Activated CD4-positive, alpha-beta T cell treated with anti-CD3 and anti-CD28 coated beads for 36 hours (primary cell): ENCODE measurements around the gene MMD. TPM values are rescaled to one million over a fixed set of nuclear protein-coding genes. Genes with fewer than 3 reads are reported as not detected.
A peak's percentile ranks its signal among the peaks of the same experiment; 100 is the strongest.
"Not testable (repeated sequence)": the region's sequence is repeated elsewhere in the genome, so short reads cannot be mapped to it uniquely, and the experiment has no call there.

Source experiments
- ATAC-seq: fragments of 200-7000 bp; cut with Tn5 transposase; one replicate; pipeline ENCODE4 v1.10.0; 2021; ENCODE audit warnings: mild to moderate bottlenecking, moderate library complexity
- CTCF ChIA-PET: fragments of 350-600 bp; sonication (Branson Sonifier 250); formaldehyde crosslinking; loops from one replicate; lab custom pipeline; 2021; ENCODE audit warnings: antibody characterized with exemption; lab: Charles Lee
- POLR2A ChIA-PET: fragments of 350-600 bp; sonication (Branson Sonifier 250); formaldehyde crosslinking; loops from one replicate; lab custom pipeline; 2021; ENCODE audit warnings: antibody characterized with exemption, inconsistent platforms; lab: Charles Lee
- DNase-seq: peaks from one replicate; pipeline ENCODE4 v3.0.0-alpha.2; 2020
- H3K27ac Mint-ChIP-seq: one replicate; pipeline ENCODE4 v1.8.0; 2021; ENCODE audit warnings: mixed read lengths
- H3K27me3 Mint-ChIP-seq: one replicate; pipeline ENCODE4 v1.8.0; 2021; ENCODE audit warnings: mixed read lengths
- H3K36me3 Mint-ChIP-seq: one replicate; pipeline ENCODE4 v1.8.0; 2021; ENCODE audit warnings: low read depth, mixed read lengths
- H3K4me1 Mint-ChIP-seq: one replicate; pipeline ENCODE4 v1.8.0; 2021; ENCODE audit warnings: mixed read lengths
- H3K4me3 Mint-ChIP-seq: one replicate; pipeline ENCODE4 v1.8.0; 2021; ENCODE audit warnings: mild to moderate bottlenecking, moderate library complexity, mixed read lengths
- H3K9me3 Mint-ChIP-seq: one replicate; pipeline ENCODE4 v1.8.0; 2021; ENCODE audit warnings: low read depth, mixed read lengths
- intact Hi-C, 2 experiments: fragments of 100-400 bp; cut with DNase I in 1 of 2; cut with micrococcal nuclease in 1 of 2; formaldehyde crosslinking; loops; one replicate each; pipeline versions ENCODE4 v1.14.2 to v1.15.1; 2022 to 2024; cut with DNase I, micrococcal nuclease
- total RNA-seq, 2 experiments: library from RNA; stranded (reverse); gene quantifications; one replicate each; pipeline ENCODE4 v1.2.3, GENCODE V29; 2021

The MMD gene
- total RNA-seq, 2 experiments from 2014 or later, result 17.4 to 19.6 TPM

DNA sequence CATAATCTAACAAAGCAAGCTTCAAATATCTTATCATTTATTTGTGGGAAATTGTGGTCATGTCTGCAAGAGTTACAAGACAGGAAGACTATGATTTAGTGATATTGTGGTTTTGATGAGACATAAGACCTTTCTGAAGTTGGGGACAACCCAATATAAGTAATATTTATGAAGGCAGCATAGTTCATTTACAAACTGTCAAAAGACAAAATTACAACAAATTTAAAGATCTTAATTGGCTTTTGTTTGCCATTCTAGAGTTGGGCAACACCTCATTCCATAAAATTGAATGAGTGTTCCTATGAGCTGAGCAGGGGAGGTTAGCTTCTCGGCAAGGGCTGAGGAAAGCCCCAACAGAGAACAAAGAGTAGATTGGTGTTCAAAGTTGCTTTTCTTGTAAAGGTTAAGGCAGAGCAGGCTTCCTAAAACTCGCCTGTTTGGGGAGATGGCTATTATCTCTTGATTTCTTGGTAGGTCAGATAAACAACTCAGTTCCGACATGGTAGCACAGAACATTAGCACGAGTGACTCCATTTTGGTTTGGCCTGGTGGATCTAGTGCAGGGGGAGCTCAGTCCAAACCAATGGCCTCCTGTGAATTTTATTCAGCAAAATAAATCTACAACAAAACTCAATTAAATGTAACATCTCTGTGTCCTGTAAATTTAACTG, 10.9 kb upstream of the MMD start:
- CTCF ChIA-PET, result interaction anchor here (1.1 to 2.0 kb wide), 4 partner anchors 9 to 82 kb away, joined by 3 to 5 read pairs (median 4); no protein-coding TSS in a partner anchor
- DNase-seq, result no peak
- Mint-ChIP-seq H3K4me1 (peaks cover 43% of the 10 kb centered on the region), H3K27ac (peak overlapping the region; percentile 27), H3K4me3 (no peak overlapping the region), H3K9me3 (no peaks in the 10 kb centered on the region), H3K36me3 (no peaks in the 10 kb centered on the region), H3K27me3 (peaks cover 12% of the 10 kb centered on the region)
- POLR2A ChIA-PET, result interaction anchor here (0.6 kb wide), 1 partner anchor 194 kb away, joined by 3 read pairs; no protein-coding TSS in a partner anchor
- intact Hi-C loops, result no loop called here
- peak; percentile 36 for ATAC-seq

DNA sequence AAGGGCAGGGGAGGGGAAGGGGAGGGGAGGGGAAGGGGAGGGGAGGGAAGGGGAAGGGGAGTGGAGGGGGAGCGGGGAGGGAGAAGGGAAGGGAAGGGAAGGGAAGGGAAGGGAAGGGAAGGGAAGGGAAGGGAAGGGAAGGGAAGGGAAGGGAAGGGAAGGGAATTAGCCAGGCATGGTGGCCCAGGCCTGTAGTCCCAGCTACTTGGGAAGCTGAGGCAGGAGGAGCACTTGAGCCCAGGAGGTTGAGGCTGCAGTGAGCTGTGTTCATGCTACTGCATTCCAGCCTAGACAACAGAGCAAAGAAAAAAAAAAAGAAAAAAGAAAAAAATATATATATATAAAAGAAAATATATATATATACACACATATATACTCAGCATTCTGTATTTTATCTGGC, 10.3 kb upstream of the MMD start:
- intact Hi-C loops, H3K27ac Mint-ChIP-seq, H3K9me3 Mint-ChIP-seq, H3K36me3 Mint-ChIP-seq, H3K4me3 Mint-ChIP-seq, ATAC-seq, DNase-seq, POLR2A ChIA-PET: not testable (repeated sequence)
- Mint-ChIP-seq H3K4me1 (peaks cover 37% of the 10 kb centered on the region), H3K27me3 (peaks cover 12% of the 10 kb centered on the region)
- CTCF ChIA-PET, result interaction anchor here (1.1 to 2.0 kb wide), 5 partner anchors 9 to 82 kb away, joined by 3 to 5 read pairs (median 4); no protein-coding TSS in a partner anchor

DNA sequence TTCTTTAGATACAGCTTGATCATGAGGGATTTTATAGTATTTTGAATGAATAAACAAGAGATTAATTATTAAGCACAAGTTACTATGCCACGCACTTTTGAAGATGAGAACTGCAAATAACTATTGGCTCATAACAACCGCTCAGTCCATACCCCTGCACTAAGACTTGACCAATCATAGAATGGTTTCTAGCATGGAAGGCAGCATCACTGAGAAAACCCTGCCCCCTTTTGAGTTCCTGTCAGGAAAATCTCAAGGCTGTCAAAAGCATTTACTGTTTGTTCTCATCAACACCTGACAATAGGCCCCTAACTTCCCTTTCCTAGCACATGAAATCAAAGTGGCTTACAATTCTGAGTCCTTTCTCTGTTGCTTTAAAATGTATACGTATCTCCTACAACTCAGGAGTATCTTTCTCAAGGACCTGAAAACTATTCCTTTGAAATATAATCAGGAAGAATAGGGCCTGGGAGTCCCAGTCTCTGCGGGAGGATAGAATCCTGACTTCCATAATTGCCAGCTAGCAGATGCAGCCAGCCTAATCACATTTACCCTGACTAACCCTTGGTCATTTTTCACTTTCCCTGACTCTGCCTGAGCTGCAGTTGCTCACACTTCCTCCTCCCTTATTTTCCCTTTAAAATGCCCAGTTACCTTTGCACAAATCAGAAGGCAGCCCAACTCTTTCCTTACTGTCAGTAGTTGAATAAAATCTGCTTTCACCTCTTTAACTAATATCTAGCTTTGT, 9.1 kb upstream of the MMD start:
- peaks cover 11% of the 10 kb centered on the region for H3K27me3 Mint-ChIP-seq
- no peaks in the 10 kb centered on the region for H3K9me3 Mint-ChIP-seq
- intact Hi-C loops, result no loop called here
- no peak overlapping the region for H3K27ac Mint-ChIP-seq
- POLR2A ChIA-PET, result no interaction called here
- ATAC-seq, result no peak
- CTCF ChIA-PET, result interaction anchor here (1.5 to 2.0 kb wide), 2 partner anchors 11 to 84 kb away, joined by 3 to 5 read pairs; no protein-coding TSS in a partner anchor
- no peaks in the 10 kb centered on the region for H3K36me3 Mint-ChIP-seq
- no peak for DNase-seq
- peaks cover 28% of the 10 kb centered on the region for H3K4me1 Mint-ChIP-seq
- H3K4me3 Mint-ChIP-seq, result no peak overlapping the region

DNA sequence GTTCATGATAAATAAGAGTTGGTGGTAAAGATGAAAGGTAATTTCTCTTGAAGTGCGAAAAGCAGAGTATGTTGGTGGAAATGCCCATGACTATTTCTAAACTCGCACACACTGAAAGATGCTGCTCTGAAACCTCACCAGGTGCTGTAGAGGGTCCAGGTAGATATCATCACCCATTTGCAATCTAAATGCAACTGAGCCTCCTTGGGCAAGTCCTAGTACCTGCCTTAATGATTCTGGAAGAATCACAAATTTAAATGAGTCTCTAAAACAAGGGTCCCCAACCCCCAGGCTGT, 5.9 kb upstream of the MMD start:
- peaks cover 28% of the 10 kb centered on the region for H3K27me3 Mint-ChIP-seq
- ChIA-PET POLR2A (no interaction called here), CTCF (interaction anchor here (0.8 kb wide), 1 partner anchor 38 kb away, joined by 3 read pairs; no protein-coding TSS in a partner anchor)
- no peak overlapping the region for H3K27ac Mint-ChIP-seq
- ATAC-seq (no peak), DNase-seq (no peak)
- no peaks in the 10 kb centered on the region for H3K9me3 Mint-ChIP-seq
- H3K36me3 Mint-ChIP-seq, result no peaks in the 10 kb centered on the region
- H3K4me3 Mint-ChIP-seq, result no peak overlapping the region
- H3K4me1 Mint-ChIP-seq, result peaks cover 7% of the 10 kb centered on the region
- intact Hi-C loops, result loop anchor here in 1 of 2 experiments (10.0 kb wide), 1 partner anchor 1167 kb away; the partner anchor contains the start of gene NOG

GRCh38 chr17:55426851-55427586, 5.4 kb upstream of the MMD start:
- ATAC-seq (no peak), DNase-seq (no peak)
- ChIA-PET POLR2A (no interaction called here), CTCF (no interaction called here)
- H3K9me3 Mint-ChIP-seq, result no peaks in the 10 kb centered on the region
- H3K4me1 Mint-ChIP-seq, result peaks cover 5% of the 10 kb centered on the region
- intact Hi-C loops, result loop anchor here in 1 of 2 experiments (10.0 kb wide), 1 partner anchor 1168 kb away; the partner anchor contains the start of gene NOG
- H3K27me3 Mint-ChIP-seq, result peaks cover 28% of the 10 kb centered on the region
- H3K4me3 Mint-ChIP-seq, result no peak overlapping the region
- H3K27ac Mint-ChIP-seq, result no peak overlapping the region
- no peaks in the 10 kb centered on the region for H3K36me3 Mint-ChIP-seq

DNA sequence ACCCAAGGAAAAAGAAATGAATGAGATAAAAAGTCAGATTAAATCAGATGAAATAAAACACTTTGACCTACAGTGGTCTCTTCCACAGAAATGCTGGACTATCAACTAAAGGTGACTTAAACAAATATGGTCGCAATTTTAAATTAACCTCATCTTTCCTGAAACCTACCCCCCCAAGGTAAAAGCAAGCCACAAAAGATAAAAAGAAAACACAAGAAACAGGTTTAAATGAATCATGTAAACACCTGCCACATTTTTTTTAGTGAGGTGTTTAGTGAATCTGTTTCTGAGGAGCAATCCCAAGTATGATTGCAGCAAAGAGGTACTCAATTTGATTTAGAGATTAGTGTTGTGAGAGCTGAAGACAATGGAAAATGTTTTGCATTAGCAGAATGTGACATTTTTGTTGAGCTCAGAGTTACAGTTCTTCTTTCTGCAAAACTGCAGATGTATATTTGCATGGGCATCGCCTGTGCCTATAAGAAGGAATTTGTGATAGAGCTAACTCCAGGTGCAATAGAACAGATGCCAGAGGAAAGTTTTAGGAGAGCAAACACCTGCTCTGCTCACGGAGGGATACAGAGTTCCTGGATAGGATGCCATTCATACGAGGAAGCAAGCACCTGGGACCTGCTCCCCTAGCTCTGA, 3.4 kb upstream of the MMD start:
- ATAC-seq (no peak), DNase-seq (no peak)
- POLR2A ChIA-PET, result no interaction called here
- Mint-ChIP-seq H3K27me3 (peaks cover 28% of the 10 kb centered on the region), H3K4me1 (peaks cover 11% of the 10 kb centered on the region), H3K27ac (no peak overlapping the region), H3K36me3 (peaks cover 2% of the 10 kb centered on the region), H3K4me3 (no peak overlapping the region), H3K9me3 (no peaks in the 10 kb centered on the region)
- CTCF ChIA-PET, result interaction anchor here (0.8 kb wide), 1 partner anchor 102 kb away, joined by 3 read pairs; no protein-coding TSS in a partner anchor
- intact Hi-C loops, result loop anchor here (5.0 to 10.0 kb wide), 7 partner anchors 32 to 1407 kb away; partner anchors contain the start of genes C17orf67 (in 1 of the 2), COX11 (in 1 of the 2), DGKE (in 1 of the 2) and NOG (in 1 of the 2)

DNA sequence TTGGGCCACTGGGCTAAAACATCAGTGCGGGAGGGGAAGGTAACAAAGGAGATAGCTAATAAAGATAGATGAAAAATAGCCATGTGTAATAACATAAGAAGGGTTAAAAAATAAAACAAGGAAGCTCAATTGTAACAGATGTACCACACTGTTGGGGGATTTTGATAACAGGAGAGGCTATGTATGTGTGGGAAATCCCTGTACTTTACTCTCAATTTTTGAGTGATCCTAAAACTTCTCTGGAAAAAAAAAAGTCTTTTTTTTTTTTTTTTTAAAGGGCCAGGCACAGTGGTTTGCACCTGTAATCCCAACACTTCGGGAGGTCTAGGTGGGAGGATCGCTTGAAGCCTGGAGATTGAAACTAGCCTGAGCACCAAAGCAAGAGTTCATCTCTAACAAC, 1.9 kb upstream of the MMD start:
- Mint-ChIP-seq H3K4me3 (no peak overlapping the region), H3K4me1 (peaks cover 25% of the 10 kb centered on the region), H3K27ac (no peak overlapping the region), H3K36me3 (peaks cover 2% of the 10 kb centered on the region), H3K27me3 (peaks cover 26% of the 10 kb centered on the region), H3K9me3 (peaks cover 3% of the 10 kb centered on the region)
- intact Hi-C loops, result loop anchor here (5.0 to 10.0 kb wide), 7 partner anchors 34 to 1409 kb away; partner anchors contain the start of genes C17orf67 (in 1 of the 2), COX11 (in 1 of the 2), DGKE (in 1 of the 2) and NOG (in 1 of the 2)
- POLR2A ChIA-PET, result no interaction called here
- ATAC-seq, result no peak
- DNase-seq, result no peak
- CTCF ChIA-PET, result interaction anchor here (0.6 to 0.7 kb wide), 2 partner anchors 43 to 179 kb away, joined by 4 to 5 read pairs; no protein-coding TSS in a partner anchor

GRCh38 chr17:55422828-55423164, 1.2 kb upstream of the MMD start:
- H3K36me3 Mint-ChIP-seq, ATAC-seq, H3K9me3 Mint-ChIP-seq, POLR2A ChIA-PET, CTCF ChIA-PET, H3K4me3 Mint-ChIP-seq, H3K27ac Mint-ChIP-seq, DNase-seq: not testable (repeated sequence)
- peaks cover 22% of the 10 kb centered on the region for H3K27me3 Mint-ChIP-seq
- H3K4me1 Mint-ChIP-seq, result peaks cover 32% of the 10 kb centered on the region
- intact Hi-C loops, result loop anchor here (1.0 to 10.0 kb wide), 10 partner anchors 35 to 1410 kb away; partner anchors contain the start of genes C17orf67 (in 1 of the 2), COX11 (in 1 of the 2), DGKE (in 1 of the 2) and HLF (in 1 of the 2)

DNA sequence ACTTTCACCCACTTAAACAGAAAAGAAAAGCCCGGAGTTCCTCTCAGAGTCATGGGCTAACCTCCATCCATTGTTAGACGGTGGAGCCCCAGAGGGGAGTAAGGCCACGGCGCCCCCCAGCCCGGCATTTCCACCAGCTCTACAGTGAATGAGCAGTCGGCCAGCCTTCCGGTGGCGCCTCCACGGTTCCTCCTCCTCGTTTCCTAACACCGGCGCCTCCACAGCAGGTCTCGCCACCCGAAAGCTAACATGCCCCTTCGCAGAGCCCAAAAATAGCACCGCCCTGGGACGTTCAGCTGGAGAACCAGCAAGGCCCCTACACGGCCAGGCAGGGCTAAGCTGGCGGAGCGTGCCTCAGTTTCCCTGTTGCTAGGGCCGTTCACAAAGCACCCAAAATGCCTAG, 858 bp downstream of the MMD start:
- ChIA-PET POLR2A (interaction anchor here (1.5 kb wide), 1 partner anchor 156 kb away, joined by 3 read pairs; no protein-coding TSS in a partner anchor), CTCF (interaction anchor here (0.8 to 2.3 kb wide), 3 partner anchors 15 to 469 kb away, joined by 3 to 5 read pairs (median 5); no protein-coding TSS in a partner anchor)
- peaks cover 44% of the 10 kb centered on the region for H3K4me1 Mint-ChIP-seq
- H3K36me3 Mint-ChIP-seq, result peaks cover 8% of the 10 kb centered on the region
- peak; percentile 64 for DNase-seq
- peak overlapping the region; percentile 89 for H3K27ac Mint-ChIP-seq
- peak overlapping the region; percentile 86 for H3K4me3 Mint-ChIP-seq
- ATAC-seq, result peak; percentile 4
- H3K27me3 Mint-ChIP-seq, result peaks cover 21% of the 10 kb centered on the region
- H3K9me3 Mint-ChIP-seq, result peaks cover 3% of the 10 kb centered on the region
- intact Hi-C loops, result loop anchor here (1.0 to 10.0 kb wide), 11 partner anchors 37 to 1412 kb away; partner anchors contain the start of genes COX11 (in 2 of the 2), STXBP4 (in 2 of the 2), C17orf67 (in 1 of the 2) and DGKE (in 1 of the 2)
